ENCODE data around the gene SRRD. TPM values are rescaled to one million over a fixed set of nuclear protein-coding genes. Genes with fewer than 3 reads are reported as not detected.

The SRRD gene
- total RNA-seq, 4 donors from 2014 or later = 3.0 to 11.4 (median 6.2) TPM

GRCh38 chr22:26470807-26471206, 12.9 kb upstream of the SRRD start:
- no peaks in the 10 kb centered on the region for H3K4me1 ChIP-seq
- TF ChIP-seq CTCF (IDR thresholded peaks at IDR 0.05) (no peak), POLR2A (IDR thresholded peaks at IDR 0.05) (no peak), EP300 (IDR thresholded peaks at IDR 0.05; ENCODE audit: low read depth) (no peak)
- H3K4me3 ChIP-seq = no peak overlapping the region
- intact Hi-C loops (cut with DNase I; ENCODE audit: low total_unique reads) = no loop called here
- H3K9me3 ChIP-seq = no peaks in the 10 kb centered on the region
- peaks cover 0 to 67% (median 32%) of the 10 kb centered on the region in 4 donors for H3K36me3 ChIP-seq
- in situ Hi-C loops (cut with MboI; ENCODE audit: low pct_ligation_motif_present in 1 of 4, low pct_unique_long_range_greater_than_20kb in 1 of 4, low sequenced_read_pairs in 3 of 4) = no loop called here
- no peak overlapping the region for H3K27ac ChIP-seq
- WGBS, 2 donors (ENCODE audit: low coverage in 1 of 2) = 100% methylated on average over 2 of the region's 2 CpGs; no CpG with 5 or more reads in 1 of the 2 donors
- no peaks in the 10 kb centered on the region for H3K27me3 ChIP-seq
- DNase-seq = no peak

- 88 to 100% methylated on average over 3 to 5 of the region's 5 CpGs for WGBS, 2 donors (ENCODE audit: low coverage in 1 of 2)
- H3K36me3 ChIP-seq = peaks cover 0 to 71% (median 33%) of the 10 kb centered on the region in 4 donors
- in situ Hi-C loops (cut with MboI; ENCODE audit: low pct_ligation_motif_present in 1 of 4, low pct_unique_long_range_greater_than_20kb in 1 of 4, low sequenced_read_pairs in 3 of 4) = no loop called here
Observed at GRCh38 chr22:26471522-26471921, 12.2 kb upstream of the SRRD start.

GRCh38 chr22:26474682-26475081, 9.0 kb upstream of the SRRD start:
- no peaks in the 10 kb centered on the region for H3K27me3 ChIP-seq
- no peaks in the 10 kb centered on the region for H3K9me3 ChIP-seq
- in situ Hi-C loops (cut with MboI; ENCODE audit: low pct_ligation_motif_present in 1 of 4, low pct_unique_long_range_greater_than_20kb in 1 of 4, low sequenced_read_pairs in 3 of 4) = no loop called here
- intact Hi-C loops (cut with DNase I; ENCODE audit: low total_unique reads) = no loop called here
- no peak overlapping the region for H3K4me3 ChIP-seq
- H3K27ac ChIP-seq = no peak overlapping the region
- peaks cover 0 to 13% (median 8%) of the 10 kb centered on the region in 4 donors for H3K4me1 ChIP-seq
- H3K36me3 ChIP-seq = peaks cover 0 to 61% (median 21%) of the 10 kb centered on the region in 4 donors
- TF ChIP-seq CTCF (IDR thresholded peaks at IDR 0.05) (no peak), POLR2AphosphoS5 (IDR thresholded peaks at IDR 0.05) (no peak), POLR2A (IDR thresholded peaks at IDR 0.05) (no peak), EP300 (IDR thresholded peaks at IDR 0.05; ENCODE audit: low read depth) (no peak)
- DNase-seq = no peak

More at GRCh38 chr22:26471522-26471921, 12.2 kb upstream of the SRRD start:
- Histone ChIP-seq H3K27ac (no peak overlapping the region), H3K4me3 (no peak overlapping the region), H3K27me3 (no peaks in the 10 kb centered on the region), H3K4me1 (no peaks in the 10 kb centered on the region), H3K9me3 (no peaks in the 10 kb centered on the region)
- intact Hi-C loops (cut with DNase I; ENCODE audit: low total_unique reads) = no loop called here
- no peak for DNase-seq
- no peak for TF ChIP-seq EP300 (IDR thresholded peaks at IDR 0.05; ENCODE audit: low read depth)
- no peak for TF ChIP-seq POLR2AphosphoS5 (IDR thresholded peaks at IDR 0.05)
- TF ChIP-seq POLR2A (IDR thresholded peaks at IDR 0.05) = no peak
- no peak for TF ChIP-seq CTCF (IDR thresholded peaks at IDR 0.05)

- Histone ChIP-seq H3K4me1 (peaks cover 15 to 34% (median 27%) of the 10 kb centered on the region in 4 donors), H3K4me3 (no peak overlapping the region), H3K9me3 (no peaks in the 10 kb centered on the region), H3K27ac (no peak overlapping the region), H3K36me3 (peaks cover 0 to 42% (median 12%) of the 10 kb centered on the region in 4 donors), H3K27me3 (no peaks in the 10 kb centered on the region)
- intact Hi-C loops (cut with DNase I; ENCODE audit: low total_unique reads) (no loop called here), in situ Hi-C loops (cut with MboI; ENCODE audit: low pct_ligation_motif_present in 1 of 4, low pct_unique_long_range_greater_than_20kb in 1 of 4, low sequenced_read_pairs in 3 of 4) (no loop called here)
- WGBS, 2 donors (ENCODE audit: low coverage in 1 of 2) = 84 to 90% methylated on average over 4 of the region's 4 CpGs
- no peak for DNase-seq
- TF ChIP-seq POLR2A (IDR thresholded peaks at IDR 0.05) (no peak), CTCF (IDR thresholded peaks at IDR 0.05) (no peak), POLR2AphosphoS5 (IDR thresholded peaks at IDR 0.05) (no peak), EP300 (IDR thresholded peaks at IDR 0.05; ENCODE audit: low read depth) (no peak)
Observed at GRCh38 chr22:26476705-26477340, 6.9 kb upstream of the SRRD start.
